HL-60/S4 treated with phorbol 12-myristate 13-acetate at 8.2 ng/mL for 4 days and 3 days (cell line): ENCODE results near the gene POC1A.

ENCODE experiments used
- in situ Hi-C: fragments of 300-500 bp; cut with MboI; formaldehyde crosslinking; loops from 2 replicates; pipeline ENCODE4 v1.15.0; 2022; ENCODE audit warnings: low sequenced_read_pairs

Gene POC1A

GRCh38 chr3:52088445-52089367 is 65.5 kb downstream of the POC1A start:
- in situ Hi-C loops: no loop called here

DNA sequence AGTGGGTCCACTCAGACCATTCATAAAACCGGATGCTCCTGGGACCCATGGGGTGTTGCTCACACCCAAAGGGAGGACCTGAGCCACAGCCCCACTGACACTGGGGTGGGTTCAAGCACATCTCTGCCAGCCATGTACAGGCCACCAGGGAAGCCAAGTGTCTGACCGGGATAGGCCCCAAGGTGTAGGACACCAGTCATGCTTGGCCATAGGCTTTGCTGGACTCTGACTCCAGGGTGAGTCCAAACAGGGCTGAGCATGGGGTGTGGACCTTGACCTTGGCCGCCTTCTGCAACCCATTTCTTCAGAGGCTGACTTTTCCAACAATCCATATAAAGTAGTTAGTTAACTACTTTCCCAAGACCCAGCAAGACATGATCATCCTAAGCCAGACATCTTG is 66.5 kb downstream of the POC1A start:
- in situ Hi-C loops: no loop called here

DNA sequence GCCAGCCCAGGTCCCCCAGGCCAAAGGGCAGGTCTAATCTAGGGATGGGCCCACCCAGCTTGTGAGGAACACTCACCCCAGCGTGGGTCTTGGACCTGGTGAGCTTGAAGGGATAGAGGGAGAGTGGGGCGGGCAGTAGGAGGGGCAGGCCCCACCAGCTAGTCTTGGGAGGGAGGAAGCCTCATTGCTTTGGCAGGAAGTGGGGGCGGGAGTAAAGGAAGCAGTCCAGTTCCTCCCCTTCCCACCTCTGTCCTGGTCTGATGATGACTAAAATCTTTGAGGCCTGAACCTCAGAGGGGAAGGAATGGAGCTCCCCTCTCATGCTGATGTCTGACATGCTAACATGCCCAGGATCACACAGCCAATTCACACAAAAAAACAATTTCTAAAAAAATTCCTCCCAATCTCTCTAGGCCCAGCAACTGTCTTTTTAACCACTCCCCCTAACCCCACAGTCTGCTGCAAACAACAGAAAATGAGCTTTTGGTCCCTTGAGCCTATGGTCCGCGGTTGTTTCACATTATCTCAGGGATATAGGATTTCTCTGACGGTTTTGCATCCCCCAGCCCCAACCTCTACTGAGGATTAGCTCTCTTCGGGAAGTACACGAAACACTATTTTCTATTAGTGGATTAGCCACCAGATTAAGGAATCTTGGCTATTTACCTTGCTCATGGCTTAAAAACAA is 67.1 kb downstream of the POC1A start:
- in situ Hi-C loops: no loop called here

DNA sequence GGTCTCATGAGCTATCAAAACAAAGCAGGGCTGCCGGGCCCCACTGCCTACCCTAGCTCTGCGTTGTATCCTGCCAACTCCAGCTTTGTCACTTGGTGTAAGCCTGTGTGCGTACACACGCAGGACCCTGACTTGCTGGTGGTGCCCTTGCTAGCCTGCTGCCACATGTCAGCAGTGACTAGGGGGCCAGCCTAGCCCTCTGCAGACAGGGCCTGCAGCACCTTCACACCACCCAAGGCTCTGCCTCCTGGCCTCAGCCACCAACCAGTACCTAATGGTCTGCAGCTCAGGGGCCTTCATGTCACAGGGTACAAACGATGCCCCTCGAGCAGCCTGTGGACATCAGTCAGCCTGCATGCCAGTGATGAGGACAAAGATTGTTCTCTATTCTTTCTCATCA is 67.8 kb downstream of the POC1A start:
- in situ Hi-C loops: no loop called here

GRCh38 chr3:52085681-52086282 is 68.4 kb downstream of the POC1A start:
- in situ Hi-C loops: no loop called here

GRCh38 chr3:52084954-52085680 is 69.1 kb downstream of the POC1A start:
- in situ Hi-C loops: no loop called here

GRCh38 chr3:52084216-52084945 is 69.8 kb downstream of the POC1A start:
- in situ Hi-C loops: no loop called here

GRCh38 chr3:52083556-52084087 is 70.6 kb downstream of the POC1A start:
- in situ Hi-C loops: no loop called here

DNA sequence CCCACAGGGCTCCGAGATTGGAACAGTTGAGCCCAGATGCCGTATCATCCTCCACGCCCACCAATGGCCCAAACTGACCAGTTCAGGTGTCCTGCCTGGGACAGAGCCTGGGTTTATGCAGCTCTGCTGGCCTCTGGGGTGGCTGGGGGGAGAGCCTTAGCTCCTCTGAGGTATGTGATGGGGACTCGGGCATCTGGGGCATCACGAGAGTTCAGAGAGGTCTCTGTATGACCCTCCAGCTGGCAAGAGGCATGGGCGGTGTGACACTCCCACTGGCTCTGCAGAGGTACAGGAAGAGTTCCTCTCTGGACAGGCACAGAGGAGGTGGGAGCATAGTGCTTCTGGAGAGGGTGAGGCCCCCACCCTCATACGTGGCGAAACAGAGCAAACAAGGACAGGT is 71.3 kb downstream of the POC1A start:
- in situ Hi-C loops: no loop called here

GRCh38 chr3:52080830-52081719 is 73.1 kb downstream of the POC1A start:
- in situ Hi-C loops: no loop called here

- in situ Hi-C loops: no loop called here
Measured at GRCh38 chr3:52079958-52080357, 74.3 kb downstream of the POC1A start.

DNA sequence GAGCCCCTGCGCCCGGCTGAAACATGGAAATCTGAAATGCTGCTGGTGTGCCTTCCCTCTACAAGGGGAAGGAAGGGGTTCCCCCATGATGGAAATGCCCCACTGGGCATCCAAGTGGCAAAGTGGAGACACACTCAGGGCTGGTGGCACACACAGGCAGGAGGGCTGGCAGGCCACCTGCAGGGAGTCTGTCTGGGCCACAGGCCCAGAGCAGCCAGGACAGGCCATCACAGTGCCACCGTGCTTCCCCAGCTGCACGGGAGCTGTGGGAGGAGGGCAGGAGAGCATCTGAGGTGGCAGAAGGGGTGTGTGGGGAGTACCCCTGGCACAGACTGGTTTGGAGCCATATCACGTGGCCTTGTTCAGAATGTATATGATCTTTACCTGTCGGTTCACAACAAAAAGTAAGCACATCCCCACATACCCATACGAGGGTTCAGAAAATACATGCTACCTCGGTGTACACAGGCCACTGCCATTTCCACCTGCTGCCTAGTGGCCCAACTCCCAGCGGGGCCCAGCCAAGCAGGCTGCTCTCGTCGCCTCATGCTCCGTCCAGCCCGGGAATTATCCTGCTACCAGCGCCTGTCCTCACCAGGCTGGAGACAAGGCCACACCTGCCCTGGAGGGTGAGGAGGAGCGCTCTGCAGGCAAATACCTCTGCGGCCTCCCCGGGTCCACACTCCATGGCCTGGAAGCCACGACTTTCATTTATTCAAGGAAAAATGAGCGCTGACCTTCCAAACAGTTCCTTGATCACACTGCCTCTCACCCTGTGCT is 75.3 kb downstream of the POC1A start:
- in situ Hi-C loops: no loop called here

- in situ Hi-C loops: no loop called here
Measured at GRCh38 chr3:52077925-52078324, 76.3 kb downstream of the POC1A start.

GRCh38 chr3:52076896-52077780 is 77.1 kb downstream of the POC1A start:
- in situ Hi-C loops: no loop called here

- in situ Hi-C loops: no loop called here
Measured at GRCh38 chr3:52073490-52073889, 80.7 kb downstream of the POC1A start.

- in situ Hi-C loops: no loop called here
Measured at GRCh38 chr3:52072471-52072870, 81.8 kb downstream of the POC1A start.

GRCh38 chr3:52072020-52072419 is 82.2 kb downstream of the POC1A start:
- in situ Hi-C loops: no loop called here
